Esophagus muscularis mucosa (tissue), 3 donors: ENCODE measurements around the gene PKD1L1.
A peak's percentile ranks its signal among the peaks of the same experiment; 100 is the strongest.

ENCODE experiments used
- POLR2A ChIP-seq: fragments of 450-650 bp; IDR thresholded peaks from one replicate; pipeline ENCODE4 v1.6.1; 2017; ENCODE audit warnings: antibody characterized with exemption, moderate library complexity, mild to moderate bottlenecking, low read depth
- TF ChIP-seq, protein P1 (sequence below), 3 experiments: fragments of 200-600 bp in 2 of 3; fragments of 450-650 bp in 1 of 3; sonication (generic) in 2 of 3; IDR thresholded peaks; one replicate each; pipeline ENCODE4 v1.5.1; 2017 to 2019; ENCODE audit warnings: antibody characterized with exemption in 3 of 3, mild to moderate bottlenecking in 2 of 3, moderate library complexity in 1 of 3

DNA sequence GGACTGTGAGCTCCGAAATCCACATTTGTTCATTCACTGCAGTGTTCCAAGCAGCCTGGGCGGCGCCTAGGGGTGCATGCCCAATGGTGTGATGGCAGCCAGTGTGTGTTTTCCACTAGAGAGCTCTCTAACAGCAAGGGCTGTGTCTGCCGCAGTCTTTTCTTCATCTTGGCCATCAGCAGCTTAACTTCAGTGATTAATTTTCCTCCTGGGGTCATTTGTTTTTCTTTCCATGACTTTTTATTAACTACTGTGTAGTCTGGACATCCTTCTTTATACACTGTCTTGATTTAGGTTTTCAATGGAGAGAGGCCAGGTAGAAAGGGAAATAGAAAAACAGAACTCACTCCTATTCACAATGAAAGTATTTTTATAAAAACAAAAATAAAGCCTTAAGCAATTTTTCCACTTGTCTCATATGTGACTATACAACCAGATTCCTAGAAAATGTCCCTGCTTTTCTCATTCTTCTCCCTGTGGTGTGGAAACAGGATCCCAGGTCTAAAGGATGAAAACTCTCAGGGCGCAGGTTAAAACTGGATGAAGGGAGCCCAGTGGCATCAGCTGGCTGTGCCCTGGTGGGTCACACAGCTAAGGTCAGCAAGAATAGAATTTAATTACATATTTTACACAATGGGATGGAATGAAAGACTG, 176.8 kb downstream of the PKD1L1 start:
- TF ChIP-seq, protein P1, sequence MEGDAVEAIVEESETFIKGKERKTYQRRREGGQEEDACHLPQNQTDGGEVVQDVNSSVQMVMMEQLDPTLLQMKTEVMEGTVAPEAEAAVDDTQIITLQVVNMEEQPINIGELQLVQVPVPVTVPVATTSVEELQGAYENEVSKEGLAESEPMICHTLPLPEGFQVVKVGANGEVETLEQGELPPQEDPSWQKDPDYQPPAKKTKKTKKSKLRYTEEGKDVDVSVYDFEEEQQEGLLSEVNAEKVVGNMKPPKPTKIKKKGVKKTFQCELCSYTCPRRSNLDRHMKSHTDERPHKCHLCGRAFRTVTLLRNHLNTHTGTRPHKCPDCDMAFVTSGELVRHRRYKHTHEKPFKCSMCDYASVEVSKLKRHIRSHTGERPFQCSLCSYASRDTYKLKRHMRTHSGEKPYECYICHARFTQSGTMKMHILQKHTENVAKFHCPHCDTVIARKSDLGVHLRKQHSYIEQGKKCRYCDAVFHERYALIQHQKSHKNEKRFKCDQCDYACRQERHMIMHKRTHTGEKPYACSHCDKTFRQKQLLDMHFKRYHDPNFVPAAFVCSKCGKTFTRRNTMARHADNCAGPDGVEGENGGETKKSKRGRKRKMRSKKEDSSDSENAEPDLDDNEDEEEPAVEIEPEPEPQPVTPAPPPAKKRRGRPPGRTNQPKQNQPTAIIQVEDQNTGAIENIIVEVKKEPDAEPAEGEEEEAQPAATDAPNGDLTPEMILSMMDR (IDR thresholded peaks at IDR 0.05) = peak in 1 of 3 experiments; percentile 43
- no peak for TF ChIP-seq POLR2A
